Activated CD4-positive, alpha-beta T cell treated with anti-CD3 and anti-CD28 coated beads for 48 hours (primary cell): ENCODE measurements around the gene TMEM88.

Source experiments
- DNase-seq: peaks from one replicate; pipeline ENCODE4 v3.0.0-alpha.2; 2020

TMEM88 gene

GRCh38 chr17:7844292-7845154 is 10.3 kb upstream of the TMEM88 start:
- DNase-seq: peak; percentile 88

GRCh38 chr17:7845359-7846062 is 9.4 kb upstream of the TMEM88 start:
- DNase-seq: no peak

- DNase-seq: no peak
These were observed 8.7 kb upstream of the TMEM88 start for GRCh38 chr17:7846063-7846735.

- no peak for DNase-seq
These were observed 7.9 kb upstream of the TMEM88 start for GRCh38 chr17:7846765-7847661.

- DNase-seq: no peak
These were observed 6.7 kb upstream of the TMEM88 start for GRCh38 chr17:7848131-7848579.

- DNase-seq: no peak
These were observed 6.1 kb upstream of the TMEM88 start for GRCh38 chr17:7848739-7849129.

- no peak for DNase-seq
These were observed 5.6 kb upstream of the TMEM88 start for GRCh38 chr17:7849130-7849750.

- no peak for DNase-seq
These were observed 4.9 kb upstream of the TMEM88 start for GRCh38 chr17:7849751-7850504.

GRCh38 chr17:7850701-7851437 is 4.0 kb upstream of the TMEM88 start:
- DNase-seq: no peak

GRCh38 chr17:7851438-7852261 is 3.2 kb upstream of the TMEM88 start:
- peak; percentile 96 for DNase-seq

GRCh38 chr17:7852262-7852670 is 2.6 kb upstream of the TMEM88 start:
- no peak for DNase-seq

GRCh38 chr17:7852919-7853690 is 1.8 kb upstream of the TMEM88 start:
- DNase-seq: no peak

GRCh38 chr17:7853691-7854038 is 1.2 kb upstream of the TMEM88 start:
- no peak for DNase-seq

GRCh38 chr17:7854078-7854777 is 638 bp upstream of the TMEM88 start:
- DNase-seq: no peak

- no peak for DNase-seq
These were observed 769 bp downstream of the TMEM88 start for GRCh38 chr17:7855660-7856010.

- DNase-seq: peak; percentile 56
These were observed 1.3 kb downstream of the TMEM88 start for GRCh38 chr17:7856011-7856810.
